ENCODE results near the gene IQGAP3.

The IQGAP3 gene

DNA sequence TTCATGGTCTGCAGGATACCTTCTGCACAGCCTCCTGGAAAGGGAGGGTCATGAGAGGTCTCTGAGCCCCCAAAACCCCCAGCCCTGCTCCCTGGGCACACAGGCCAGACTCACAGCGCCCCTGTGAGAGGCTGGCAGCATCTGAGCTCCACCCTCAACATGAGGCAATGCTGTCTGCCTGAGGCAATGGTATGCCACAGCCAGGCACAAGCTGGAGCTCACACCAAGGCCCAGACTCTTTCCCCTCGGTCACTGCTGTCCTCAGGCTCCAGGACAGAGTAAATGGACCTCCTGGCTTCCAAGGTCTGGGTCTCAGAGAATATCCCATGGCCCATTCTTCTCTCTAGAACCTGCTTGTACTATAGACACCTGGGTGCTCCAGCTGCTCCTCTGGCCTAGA is 89.0 kb downstream of the IQGAP3 start:
- no peak for TF ChIP-seq CTCF (IDR thresholded peaks at IDR 0.05)

DNA sequence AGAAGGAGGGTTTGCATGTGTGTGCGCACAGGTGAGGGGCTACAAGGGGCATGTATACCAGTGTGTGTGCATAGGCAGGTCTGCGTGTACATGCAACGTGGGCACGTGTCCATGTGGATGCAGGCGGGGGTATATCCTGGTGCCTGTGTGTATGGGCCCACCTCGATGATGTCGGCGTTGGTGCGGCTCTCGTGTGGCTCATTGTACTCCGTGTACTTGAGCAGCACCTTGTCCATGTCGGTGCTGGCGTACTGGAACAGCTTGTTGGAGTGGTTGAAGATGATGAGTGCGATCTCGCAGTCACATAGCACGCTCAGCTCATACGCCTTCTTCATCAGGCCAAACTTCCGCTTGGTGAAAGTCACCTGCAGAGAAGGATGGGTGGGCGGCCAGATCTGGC is 90.1 kb downstream of the IQGAP3 start:
- no peak for TF ChIP-seq CTCF (IDR thresholded peaks at IDR 0.05)

- no peak for TF ChIP-seq CTCF (IDR thresholded peaks at IDR 0.05)
Observed at GRCh38 chr1:156481527-156481926, 90.8 kb downstream of the IQGAP3 start.

DNA sequence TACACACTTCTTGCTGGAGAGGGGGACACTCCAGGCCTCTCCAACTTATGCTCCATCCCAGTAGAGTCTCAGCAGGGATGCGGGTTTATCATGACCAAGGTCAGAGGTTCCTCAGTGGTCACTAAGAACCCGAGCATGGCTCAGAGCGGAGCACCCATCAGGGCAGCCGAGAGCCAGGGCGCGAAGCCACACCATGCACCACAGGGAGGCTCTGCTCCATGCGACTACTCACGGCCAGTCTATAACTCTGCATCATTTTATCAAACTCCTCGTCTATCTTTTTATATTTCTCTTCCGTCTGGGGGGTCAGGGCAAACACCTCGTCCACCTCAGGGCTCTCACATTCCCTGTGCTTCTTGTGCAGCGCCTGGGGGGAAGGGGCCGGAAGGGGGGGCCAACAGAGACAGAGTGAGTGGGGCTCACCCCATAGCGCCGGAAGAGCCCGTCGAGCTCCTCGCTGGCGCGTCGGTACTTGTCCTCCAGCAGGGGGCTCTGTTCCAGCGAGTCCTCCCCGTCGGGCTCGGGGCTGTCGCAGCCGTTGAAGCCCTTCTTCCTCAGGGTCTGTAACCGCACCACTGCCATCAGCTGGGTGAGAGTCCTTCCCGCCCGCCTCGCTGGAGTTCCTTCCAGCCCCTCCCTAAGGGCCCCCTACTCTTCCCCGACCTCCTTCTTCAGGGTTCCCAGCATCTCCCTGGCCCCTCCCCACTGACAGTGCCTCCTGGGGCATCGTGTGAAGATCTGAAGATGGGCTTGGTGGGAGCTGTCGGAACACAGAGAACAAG is 91.8 kb downstream of the IQGAP3 start:
- TF ChIP-seq CTCF (IDR thresholded peaks at IDR 0.05): peak; percentile 54

DNA sequence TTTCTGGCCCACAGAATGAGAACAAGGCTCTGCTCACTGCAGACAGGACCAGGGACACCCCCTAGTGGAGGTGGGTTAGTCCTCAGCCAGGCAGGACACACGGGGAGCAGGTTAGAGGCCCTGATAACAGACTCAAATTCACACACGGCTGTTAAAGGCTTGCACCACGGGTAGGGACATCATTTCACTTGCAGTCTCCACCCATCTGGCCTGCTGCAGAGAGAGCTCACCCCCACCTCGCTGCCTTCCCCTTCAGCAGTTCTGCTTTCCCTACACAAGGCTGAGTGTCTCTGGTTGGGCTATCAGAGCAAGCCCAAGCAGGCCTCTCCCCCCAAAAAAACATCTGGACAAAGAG is 92.4 kb downstream of the IQGAP3 start:
- no peak for TF ChIP-seq CTCF (IDR thresholded peaks at IDR 0.05)

DNA sequence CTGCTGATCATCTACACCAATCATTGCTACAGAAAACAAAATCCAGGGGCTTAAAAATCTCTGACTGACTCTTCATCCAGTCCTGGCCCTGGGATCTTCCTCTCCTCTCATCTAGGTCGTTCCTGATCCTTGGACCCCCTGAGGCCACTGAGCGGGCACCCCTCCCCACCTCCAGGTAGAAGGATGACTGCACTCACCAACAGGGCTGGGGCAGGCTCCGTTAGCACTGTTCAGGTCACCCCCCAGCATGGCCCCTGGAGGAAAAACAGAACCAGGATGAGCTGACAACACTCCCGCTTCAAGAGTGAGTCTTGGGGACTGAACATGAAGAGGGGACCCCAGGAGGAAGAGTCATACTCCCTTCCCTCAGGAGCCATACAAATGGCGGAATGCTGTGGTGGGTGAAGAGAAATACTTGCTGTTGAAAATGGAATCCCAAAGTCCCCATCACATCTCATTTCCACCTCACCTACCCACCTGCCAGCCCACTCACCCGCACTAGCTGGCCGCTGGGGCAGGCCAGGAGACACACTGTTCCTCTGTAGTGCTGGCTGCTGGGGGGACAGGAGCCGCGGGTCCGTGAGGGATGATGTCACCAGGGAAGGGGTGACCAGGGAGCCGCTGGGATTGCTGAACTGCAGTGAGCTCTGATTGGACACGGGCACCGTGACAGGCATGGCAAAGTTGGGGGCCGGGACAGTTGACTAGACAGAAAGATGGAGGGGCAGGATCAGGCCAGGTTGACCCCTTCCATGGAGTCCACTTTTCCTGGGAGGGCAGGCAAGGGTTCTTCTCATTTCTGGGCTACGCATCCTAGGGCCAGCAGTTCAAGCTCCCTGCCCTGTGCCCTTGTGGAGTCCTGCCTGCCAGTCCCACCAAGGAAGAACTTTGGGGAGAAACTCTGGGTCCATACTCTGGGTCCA is 93.0 kb downstream of the IQGAP3 start:
- no peak for TF ChIP-seq CTCF (IDR thresholded peaks at IDR 0.05)

DNA sequence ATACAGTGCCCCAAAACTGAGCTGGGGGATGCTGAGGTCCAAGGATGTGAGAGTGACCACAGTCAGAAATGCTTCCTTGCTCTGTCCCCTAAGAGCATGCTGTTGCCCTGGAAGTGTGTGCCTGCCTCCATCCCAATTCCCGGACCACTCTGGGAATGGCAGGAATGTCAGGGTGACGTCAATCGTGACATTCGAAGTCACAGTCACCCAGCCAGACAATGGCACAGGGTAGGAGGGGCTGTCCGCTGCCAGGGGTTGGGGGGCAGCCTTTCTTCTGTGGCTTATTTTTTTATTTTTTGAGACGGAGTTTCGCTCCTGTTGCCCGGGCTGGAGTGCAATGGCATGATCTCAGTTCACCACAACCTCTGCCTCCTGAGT is 94.1 kb downstream of the IQGAP3 start:
- TF ChIP-seq CTCF (IDR thresholded peaks at IDR 0.05): no peak
